ENCODE measurements around the gene USP32. TPM values are rescaled to one million over a fixed set of nuclear protein-coding genes. Genes with fewer than 3 reads are reported as not detected.
"Not testable (repeated sequence)": the region's sequence is repeated elsewhere in the genome, so short reads cannot be mapped to it uniquely, and the experiment has no call there.

Gene USP32
- total and polyA plus RNA-seq, 4 donors, result 11.6 to 103 (median 42.9) TPM

DNA sequence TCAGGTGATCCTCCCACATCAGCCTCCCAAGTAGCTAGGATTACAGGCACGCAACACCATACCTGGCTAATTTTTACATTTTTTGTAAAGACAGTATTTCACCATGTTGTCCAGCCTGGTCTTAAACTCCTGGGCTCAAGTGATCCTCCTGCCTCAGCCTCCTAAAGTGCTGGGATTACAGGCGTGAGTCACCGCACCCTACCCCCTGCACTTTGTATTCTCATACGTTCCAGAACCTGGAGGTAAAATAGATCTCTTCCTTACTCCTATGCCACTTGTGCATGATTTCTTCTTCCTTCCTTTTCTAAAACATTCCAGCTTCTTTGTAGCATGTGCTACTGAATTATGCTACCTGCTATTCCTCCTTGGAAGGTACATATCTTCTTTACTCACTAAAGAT, 197.8 kb downstream of the USP32 start:
- H3K4me1 ChIP-seq (ENCODE audit: control insufficient read depth in 4 of 4, insufficient read depth in 4 of 4, low read length in 3 of 4); H3K9ac ChIP-seq (ENCODE audit: low read depth in 1 of 2, low read length in 2 of 2); H3K9me3 ChIP-seq (ENCODE audit: control insufficient read depth in 4 of 4, low read length in 3 of 4); H3K4me3 ChIP-seq (ENCODE audit: low read depth in 1 of 3, low read length in 3 of 3); H3K27me3 ChIP-seq (ENCODE audit: control insufficient read depth in 4 of 4, insufficient read depth in 4 of 4, low read length in 3 of 4); DNase-seq (ENCODE audit: low spot score); H3K27ac ChIP-seq (ENCODE audit: low read depth in 1 of 2, low read length in 2 of 2): not testable (repeated sequence)
- WGBS, result 95% methylated on average over 4 of the region's 4 CpGs
- H3K36me3 ChIP-seq (ENCODE audit: control insufficient read depth in 4 of 4, insufficient read depth in 3 of 4, low read depth in 1 of 4, low read length in 3 of 4), result peaks cover 10 to 33% (median 29%) of the 10 kb centered on the region in 4 donors

DNA sequence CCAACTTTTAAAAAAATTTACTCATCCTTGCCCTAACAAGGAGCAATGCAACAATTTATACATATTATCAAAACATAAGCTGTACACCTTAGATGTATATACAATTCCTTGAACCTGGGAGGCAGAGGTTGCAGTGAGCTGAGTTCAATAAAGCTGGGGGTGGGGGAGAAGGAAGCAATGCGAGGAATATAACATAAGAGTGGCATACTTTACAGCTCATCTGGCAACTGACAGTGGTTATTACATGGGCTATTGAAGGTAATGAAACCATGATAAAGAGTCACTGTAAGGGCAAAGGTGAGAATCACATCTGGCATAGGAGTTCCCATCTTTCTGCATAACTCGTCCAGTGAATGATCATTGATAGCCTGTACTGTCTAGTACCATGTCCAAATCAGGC, 198.5 kb downstream of the USP32 start:
- 88% methylated on average over 2 of the region's 2 CpGs for WGBS
- DNase-seq (ENCODE audit: low spot score), result no peak
- no peaks in the 10 kb centered on the region for H3K4me1 ChIP-seq (ENCODE audit: control insufficient read depth in 4 of 4, insufficient read depth in 4 of 4, low read length in 3 of 4)
- no peak overlapping the region for H3K9ac ChIP-seq (ENCODE audit: low read depth in 1 of 2, low read length in 2 of 2)
- H3K36me3 ChIP-seq (ENCODE audit: control insufficient read depth in 4 of 4, insufficient read depth in 3 of 4, low read depth in 1 of 4, low read length in 3 of 4), result peaks cover 8 to 33% (median 29%) of the 10 kb centered on the region in 4 donors
- H3K9me3 ChIP-seq (ENCODE audit: control insufficient read depth in 4 of 4, low read length in 3 of 4), result no peaks in the 10 kb centered on the region
- no peaks in the 10 kb centered on the region for H3K27me3 ChIP-seq (ENCODE audit: control insufficient read depth in 4 of 4, insufficient read depth in 4 of 4, low read length in 3 of 4)
- no peak overlapping the region for H3K27ac ChIP-seq (ENCODE audit: low read depth in 1 of 2, low read length in 2 of 2)
- H3K4me3 ChIP-seq (ENCODE audit: low read depth in 1 of 3, low read length in 3 of 3), result no peak overlapping the region
- TF ChIP-seq, protein P1, sequence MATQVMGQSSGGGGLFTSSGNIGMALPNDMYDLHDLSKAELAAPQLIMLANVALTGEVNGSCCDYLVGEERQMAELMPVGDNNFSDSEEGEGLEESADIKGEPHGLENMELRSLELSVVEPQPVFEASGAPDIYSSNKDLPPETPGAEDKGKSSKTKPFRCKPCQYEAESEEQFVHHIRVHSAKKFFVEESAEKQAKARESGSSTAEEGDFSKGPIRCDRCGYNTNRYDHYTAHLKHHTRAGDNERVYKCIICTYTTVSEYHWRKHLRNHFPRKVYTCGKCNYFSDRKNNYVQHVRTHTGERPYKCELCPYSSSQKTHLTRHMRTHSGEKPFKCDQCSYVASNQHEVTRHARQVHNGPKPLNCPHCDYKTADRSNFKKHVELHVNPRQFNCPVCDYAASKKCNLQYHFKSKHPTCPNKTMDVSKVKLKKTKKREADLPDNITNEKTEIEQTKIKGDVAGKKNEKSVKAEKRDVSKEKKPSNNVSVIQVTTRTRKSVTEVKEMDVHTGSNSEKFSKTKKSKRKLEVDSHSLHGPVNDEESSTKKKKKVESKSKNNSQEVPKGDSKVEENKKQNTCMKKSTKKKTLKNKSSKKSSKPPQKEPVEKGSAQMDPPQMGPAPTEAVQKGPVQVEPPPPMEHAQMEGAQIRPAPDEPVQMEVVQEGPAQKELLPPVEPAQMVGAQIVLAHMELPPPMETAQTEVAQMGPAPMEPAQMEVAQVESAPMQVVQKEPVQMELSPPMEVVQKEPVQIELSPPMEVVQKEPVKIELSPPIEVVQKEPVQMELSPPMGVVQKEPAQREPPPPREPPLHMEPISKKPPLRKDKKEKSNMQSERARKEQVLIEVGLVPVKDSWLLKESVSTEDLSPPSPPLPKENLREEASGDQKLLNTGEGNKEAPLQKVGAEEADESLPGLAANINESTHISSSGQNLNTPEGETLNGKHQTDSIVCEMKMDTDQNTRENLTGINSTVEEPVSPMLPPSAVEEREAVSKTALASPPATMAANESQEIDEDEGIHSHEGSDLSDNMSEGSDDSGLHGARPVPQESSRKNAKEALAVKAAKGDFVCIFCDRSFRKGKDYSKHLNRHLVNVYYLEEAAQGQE (IDR thresholded peaks at IDR 0.05), result no peak
- TF ChIP-seq RXRA (IDR thresholded peaks at IDR 0.05), result no peak
- TF ChIP-seq, protein P2, sequence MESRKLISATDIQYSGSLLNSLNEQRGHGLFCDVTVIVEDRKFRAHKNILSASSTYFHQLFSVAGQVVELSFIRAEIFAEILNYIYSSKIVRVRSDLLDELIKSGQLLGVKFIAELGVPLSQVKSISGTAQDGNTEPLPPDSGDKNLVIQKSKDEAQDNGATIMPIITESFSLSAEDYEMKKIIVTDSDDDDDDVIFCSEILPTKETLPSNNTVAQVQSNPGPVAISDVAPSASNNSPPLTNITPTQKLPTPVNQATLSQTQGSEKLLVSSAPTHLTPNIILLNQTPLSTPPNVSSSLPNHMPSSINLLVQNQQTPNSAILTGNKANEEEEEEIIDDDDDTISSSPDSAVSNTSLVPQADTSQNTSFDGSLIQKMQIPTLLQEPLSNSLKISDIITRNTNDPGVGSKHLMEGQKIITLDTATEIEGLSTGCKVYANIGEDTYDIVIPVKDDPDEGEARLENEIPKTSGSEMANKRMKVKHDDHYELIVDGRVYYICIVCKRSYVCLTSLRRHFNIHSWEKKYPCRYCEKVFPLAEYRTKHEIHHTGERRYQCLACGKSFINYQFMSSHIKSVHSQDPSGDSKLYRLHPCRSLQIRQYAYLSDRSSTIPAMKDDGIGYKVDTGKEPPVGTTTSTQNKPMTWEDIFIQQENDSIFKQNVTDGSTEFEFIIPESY (IDR thresholded peaks at IDR 0.05), result no peak
- TF ChIP-seq NR2F2 (IDR thresholded peaks at IDR 0.05), result no peak
- TF ChIP-seq, protein P3, sequence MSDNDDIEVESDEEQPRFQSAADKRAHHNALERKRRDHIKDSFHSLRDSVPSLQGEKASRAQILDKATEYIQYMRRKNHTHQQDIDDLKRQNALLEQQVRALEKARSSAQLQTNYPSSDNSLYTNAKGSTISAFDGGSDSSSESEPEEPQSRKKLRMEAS (IDR thresholded peaks at IDR 0.05), result no peak
- TF ChIP-seq YY1 (IDR thresholded peaks at IDR 0.05), result no peak
- TF ChIP-seq, protein P4, sequence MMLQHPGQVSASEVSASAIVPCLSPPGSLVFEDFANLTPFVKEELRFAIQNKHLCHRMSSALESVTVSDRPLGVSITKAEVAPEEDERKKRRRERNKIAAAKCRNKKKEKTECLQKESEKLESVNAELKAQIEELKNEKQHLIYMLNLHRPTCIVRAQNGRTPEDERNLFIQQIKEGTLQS (IDR thresholded peaks at IDR 0.05), result no peak
- no peak for TF ChIP-seq HNF4A (conservative IDR thresholded peaks at IDR 0.05)
- no peak for TF ChIP-seq FOXA2 (IDR thresholded peaks at IDR 0.05)
- TF ChIP-seq TAF1 (conservative IDR thresholded peaks at IDR 0.05), result no peak
- no peak for TF ChIP-seq JUND (IDR thresholded peaks at IDR 0.05)
- no peak for TF ChIP-seq GABPA (IDR thresholded peaks at IDR 0.05 in 1 of 2, conservative IDR thresholded peaks at IDR 0.05 in 1 of 2)
- no peak for TF ChIP-seq RAD21 (IDR thresholded peaks at IDR 0.05)
- no peak for TF ChIP-seq EGR1 (IDR thresholded peaks at IDR 0.05; ENCODE audit: low read depth in 2 of 2)
- TF ChIP-seq SP1 (IDR thresholded peaks at IDR 0.05), result no peak
- TF ChIP-seq, protein P5, sequence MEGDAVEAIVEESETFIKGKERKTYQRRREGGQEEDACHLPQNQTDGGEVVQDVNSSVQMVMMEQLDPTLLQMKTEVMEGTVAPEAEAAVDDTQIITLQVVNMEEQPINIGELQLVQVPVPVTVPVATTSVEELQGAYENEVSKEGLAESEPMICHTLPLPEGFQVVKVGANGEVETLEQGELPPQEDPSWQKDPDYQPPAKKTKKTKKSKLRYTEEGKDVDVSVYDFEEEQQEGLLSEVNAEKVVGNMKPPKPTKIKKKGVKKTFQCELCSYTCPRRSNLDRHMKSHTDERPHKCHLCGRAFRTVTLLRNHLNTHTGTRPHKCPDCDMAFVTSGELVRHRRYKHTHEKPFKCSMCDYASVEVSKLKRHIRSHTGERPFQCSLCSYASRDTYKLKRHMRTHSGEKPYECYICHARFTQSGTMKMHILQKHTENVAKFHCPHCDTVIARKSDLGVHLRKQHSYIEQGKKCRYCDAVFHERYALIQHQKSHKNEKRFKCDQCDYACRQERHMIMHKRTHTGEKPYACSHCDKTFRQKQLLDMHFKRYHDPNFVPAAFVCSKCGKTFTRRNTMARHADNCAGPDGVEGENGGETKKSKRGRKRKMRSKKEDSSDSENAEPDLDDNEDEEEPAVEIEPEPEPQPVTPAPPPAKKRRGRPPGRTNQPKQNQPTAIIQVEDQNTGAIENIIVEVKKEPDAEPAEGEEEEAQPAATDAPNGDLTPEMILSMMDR (IDR thresholded peaks at IDR 0.05; ENCODE audit: low read depth, low read length, missing input control), result no peak
- no peak for TF ChIP-seq HNF4G (IDR thresholded peaks at IDR 0.05)
- no peak for TF ChIP-seq FOXA1 (IDR thresholded peaks at IDR 0.05)

DNA sequence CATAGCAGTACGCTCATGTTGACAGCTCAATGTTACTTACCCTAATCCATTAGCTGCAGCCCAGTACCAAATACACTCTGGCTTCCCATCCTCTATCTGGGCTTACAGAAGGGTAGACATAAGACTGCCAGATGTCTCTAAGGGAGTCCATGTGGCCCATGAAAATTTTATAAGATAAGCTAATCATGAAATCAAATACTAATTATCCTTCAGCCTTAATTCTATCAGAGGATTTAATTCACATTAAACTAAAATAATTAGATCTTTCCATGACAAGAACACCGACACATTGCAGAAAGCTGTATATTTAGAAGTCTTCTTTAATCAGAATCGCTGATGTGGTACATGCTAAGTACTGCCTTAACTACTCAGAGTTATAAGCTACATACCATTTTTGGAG, 198.9 kb downstream of the USP32 start:
- H3K9ac ChIP-seq (ENCODE audit: low read depth in 1 of 2, low read length in 2 of 2); DNase-seq (ENCODE audit: low spot score); H3K27me3 ChIP-seq (ENCODE audit: control insufficient read depth in 4 of 4, insufficient read depth in 4 of 4, low read length in 3 of 4); H3K27ac ChIP-seq (ENCODE audit: low read depth in 1 of 2, low read length in 2 of 2); H3K9me3 ChIP-seq (ENCODE audit: control insufficient read depth in 4 of 4, low read length in 3 of 4); H3K4me1 ChIP-seq (ENCODE audit: control insufficient read depth in 4 of 4, insufficient read depth in 4 of 4, low read length in 3 of 4); H3K4me3 ChIP-seq (ENCODE audit: low read depth in 1 of 3, low read length in 3 of 3): not testable (repeated sequence)
- H3K36me3 ChIP-seq (ENCODE audit: control insufficient read depth in 4 of 4, insufficient read depth in 3 of 4, low read depth in 1 of 4, low read length in 3 of 4), result peaks cover 8 to 29% (median 27%) of the 10 kb centered on the region in 4 donors
- 97% methylated on average over 3 of the region's 3 CpGs for WGBS

DNA sequence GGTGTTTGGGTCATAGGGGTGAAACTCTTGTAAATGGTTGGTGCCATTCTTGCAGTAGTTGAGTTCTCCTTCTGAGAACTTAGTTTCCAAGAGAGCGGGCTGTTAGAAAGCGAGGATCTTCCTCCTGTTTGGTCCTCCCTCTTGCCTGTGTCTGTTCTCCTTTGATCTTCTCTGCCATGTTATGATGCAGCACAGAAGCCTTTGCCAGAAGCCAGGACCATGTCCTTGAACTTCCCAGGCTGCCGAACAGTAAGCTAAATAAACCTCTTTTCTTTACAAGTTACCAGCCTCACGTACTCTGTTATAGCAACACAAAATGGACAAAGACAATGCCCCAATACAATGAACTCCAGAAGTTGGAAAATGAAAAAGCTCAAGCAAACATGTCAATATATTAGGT, 201.9 kb downstream of the USP32 start:
- peaks cover 6 to 33% (median 24%) of the 10 kb centered on the region in 4 donors for H3K36me3 ChIP-seq (ENCODE audit: control insufficient read depth in 4 of 4, insufficient read depth in 3 of 4, low read depth in 1 of 4, low read length in 3 of 4)
- not testable (repeated sequence) for H3K27me3 ChIP-seq (ENCODE audit: control insufficient read depth in 4 of 4, insufficient read depth in 4 of 4, low read length in 3 of 4); H3K9ac ChIP-seq (ENCODE audit: low read depth in 1 of 2, low read length in 2 of 2); H3K9me3 ChIP-seq (ENCODE audit: control insufficient read depth in 4 of 4, low read length in 3 of 4); DNase-seq (ENCODE audit: low spot score); H3K4me3 ChIP-seq (ENCODE audit: low read depth in 1 of 3, low read length in 3 of 3); H3K4me1 ChIP-seq (ENCODE audit: control insufficient read depth in 4 of 4, insufficient read depth in 4 of 4, low read length in 3 of 4); H3K27ac ChIP-seq (ENCODE audit: low read depth in 1 of 2, low read length in 2 of 2)
- 87% methylated on average over 4 of the region's 4 CpGs for WGBS
